GM12878 (cell line): ENCODE results near the gene ZNF22. TPM values are rescaled to one million over a fixed set of nuclear protein-coding genes. Genes with fewer than 3 reads are reported as not detected.

Experiments
- ATAC-seq: fragments of 200-7000 bp; cut with Tn5 transposase; 3 replicates; pipeline ENCODE4 v1.9.1; 2020; ENCODE audit warnings: mild to moderate bottlenecking, moderate library complexity
- BruUV-seq: library from RNA; stranded (reverse); fragments of 400-500 nt; replicated peaks from 2 replicates; lab custom pipeline; 2021; lab: Mats Ljungman, UMichigan
- CTCF ChIA-PET: fragments of 300-600 bp; sonication (Branson Sonifier 250); formaldehyde crosslinking; extraction: SDS; loops from one replicate; lab custom pipeline; 2021; ENCODE audit warnings: inconsistent platforms; lab: Yijun Ruan, JAX
- POLR2A ChIA-PET: fragments of 350-600 bp; formaldehyde crosslinking; extraction: SDS; loops from one replicate; lab custom pipeline; 2021; ENCODE audit warnings: inconsistent platforms; lab: Charles Lee
- RAD21 ChIA-PET: fragments of 300-600 bp; sonication (Branson Sonifier 250); formaldehyde crosslinking; loops from one replicate; lab custom pipeline; 2023; ENCODE audit warnings: antibody characterized with exemption; ENCODE audit not compliant: unreplicated experiment; lab: Charles Lee
- SMC1A ChIA-PET: fragments of 300-600 bp; sonication (Branson Sonifier 250); formaldehyde crosslinking; loops from one replicate; lab custom pipeline; 2023; ENCODE audit not compliant: unreplicated experiment, uncharacterized antibody; lab: Charles Lee
- DNase-seq: peaks from one replicate; pipeline ENCODE4 v3.0.0-alpha.2; 2011; ENCODE audit warnings: low read depth, low spot score
- FAIRE-seq: peaks from 3 replicates; lab custom pipeline; 2011; peaks lifted over from hg19 to GRCh38; lab: Jason Lieb, UNC
- H2AFZ ChIP-seq: 2 replicates; pipeline ENCODE4 v1.6.0; 2011; ENCODE audit warnings: low read depth, low read length, control low read depth; ENCODE audit not compliant: control insufficient read depth
- H3K27ac ChIP-seq: 2 replicates; pipeline ENCODE4 v1.5.1; 2011; ENCODE audit warnings: control low read depth; ENCODE audit not compliant: control insufficient read depth, insufficient read depth
- H3K27me3 ChIP-seq, 2 experiments: replicated peaks in 1 of 2; 2 replicates each; pipeline versions ENCODE4 v1.6.0 to v1.6.1; 2011; ENCODE audit warnings: low read length in 1 of 2; ENCODE audit not compliant: control insufficient read depth in 2 of 2, insufficient read depth in 2 of 2
- H3K36me3 ChIP-seq, 2 experiments: 2 replicates each; pipeline ENCODE4 v1.5.1; 2011; ENCODE audit warnings: low read length in 1 of 2; ENCODE audit not compliant: control insufficient read depth in 2 of 2, insufficient read depth in 2 of 2
- H3K4me1 ChIP-seq: 2 replicates; pipeline ENCODE4 v1.6.1; 2011; ENCODE audit warnings: mild to moderate bottlenecking, low read length, moderate library complexity, mixed read lengths; ENCODE audit not compliant: control insufficient read depth, insufficient read depth
- H3K4me2 ChIP-seq: 2 replicates; pipeline ENCODE4 v1.6.0; 2011; ENCODE audit warnings: control low read depth; ENCODE audit not compliant: control insufficient read depth, insufficient read depth
- H3K4me3 ChIP-seq: fragments of 200-600 bp; sonication (generic); 2 replicates; pipeline ENCODE4 v1.5.1; 2016
- H3K79me2 ChIP-seq: 2 replicates; pipeline ENCODE4 v1.6.0; 2011; ENCODE audit warnings: low read length; ENCODE audit not compliant: control insufficient read depth, insufficient read depth
- H3K9ac ChIP-seq: 2 replicates; pipeline ENCODE4 v1.8.0; 2011; ENCODE audit warnings: low read length, control low read depth, mixed read lengths; ENCODE audit not compliant: control insufficient read depth, insufficient read depth
- H3K9me3 ChIP-seq: replicated peaks from 3 replicates; pipeline ENCODE4 v1.5.1; 2011; ENCODE audit warnings: mild to moderate bottlenecking, low read length; ENCODE audit not compliant: control insufficient read depth, insufficient read depth
- H4K20me1 ChIP-seq: 2 replicates; pipeline ENCODE4 v1.6.0; 2011; ENCODE audit not compliant: control insufficient read depth, insufficient read depth
- BCL3 ChIP-seq: IDR thresholded peaks from 2 replicates; pipeline ENCODE4 v1.6.1; 2011; ENCODE audit warnings: borderline replicate concordance, low read depth, mild to moderate bottlenecking, moderate library complexity, low read length; ENCODE audit not compliant: insufficient read depth, poor library complexity, severe bottlenecking
- BMI1 ChIP-seq: fragments of 450-650 bp; IDR thresholded peaks from 2 replicates; pipeline ENCODE4 v1.6.1; 2016; ENCODE audit warnings: mild to moderate bottlenecking, moderate library complexity, borderline replicate concordance
- CEBPZ ChIP-seq: fragments of 150-350 bp; IDR thresholded peaks from 2 replicates; pipeline ENCODE4 v1.6.1; 2016; ENCODE audit warnings: low read depth, low read length
- EZH2 ChIP-seq: IDR thresholded peaks from 2 replicates; pipeline ENCODE4 v1.6.1; 2012; ENCODE audit warnings: low read depth, mild to moderate bottlenecking, control low read depth, inconsistent platforms, low read length, borderline replicate concordance; ENCODE audit not compliant: control insufficient read depth
- FOS ChIP-seq: IDR thresholded peaks from 3 replicates; pipeline ENCODE4 v1.6.1; 2011; ENCODE audit warnings: borderline replicate concordance; ENCODE audit not compliant: insufficient read length; ENCODE audit errors: extremely low read depth
- HCFC1 ChIP-seq: fragments of 150-350 bp; IDR thresholded peaks from 2 replicates; pipeline ENCODE4 v1.6.1; 2014; ENCODE audit warnings: low read length
- KAT2A ChIP-seq: conservative IDR thresholded peaks from 2 replicates; pipeline ENCODE4 v1.6.1; 2011; ENCODE audit warnings: low read depth, low read length; ENCODE audit not compliant: control insufficient read depth
- KLF5 ChIP-seq: fragments of 450-650 bp; IDR thresholded peaks from 2 replicates; pipeline ENCODE4 v1.6.1; 2014; ENCODE audit warnings: mild to moderate bottlenecking; ENCODE audit not compliant: partially characterized antibody
- NFYA ChIP-seq: IDR thresholded peaks from 2 replicates; pipeline ENCODE4 v1.6.1; 2011; ENCODE audit warnings: low read depth, mild to moderate bottlenecking, low read length, improper control_type of control experiment, borderline replicate concordance
- POLR2AphosphoS2 ChIP-seq: IDR thresholded peaks from 2 replicates; pipeline ENCODE4 v1.6.1; 2011; ENCODE audit warnings: low read depth, mild to moderate bottlenecking, low read length, improper control_type of control experiment, moderate library complexity
- SREBF2 ChIP-seq: IDR thresholded peaks from 2 replicates; pipeline ENCODE4 v1.6.1; 2012; ENCODE audit warnings: mild to moderate bottlenecking, low read length
- TCF3 ChIP-seq: IDR thresholded peaks from 2 replicates; pipeline ENCODE4 v1.6.1; 2012; ENCODE audit warnings: low read depth, mild to moderate bottlenecking, low read length, borderline replicate concordance; ENCODE audit not compliant: insufficient read depth
- ZBTB33 ChIP-seq: fragments of 450-650 bp; IDR thresholded peaks from 2 replicates; pipeline ENCODE4 v1.6.1; 2017; ENCODE audit warnings: mild to moderate bottlenecking
- ZNF384 ChIP-seq: IDR thresholded peaks from 2 replicates; pipeline ENCODE4 v1.6.1; 2012; ENCODE audit warnings: low read depth, mild to moderate bottlenecking, low read length, improper control_type of control experiment, borderline replicate concordance
- in situ Hi-C: fragments of 300-500 bp; cut with MboI; formaldehyde crosslinking; loops from 9 replicates; pipeline ENCODE4 v1.14.3; 2018; ENCODE audit warnings: mixed read lengths
- intact Hi-C: fragments of 100-400 bp; cut with micrococcal nuclease; formaldehyde crosslinking; loops from one replicate; pipeline ENCODE4 v1.14.2; 2022; ENCODE audit not compliant: unreplicated experiment
- polyA plus RNA-seq, 11 experiments: library from polyadenylated mRNA; depleted of rRNA in 4 of 11; unstranded in 6 of 11; stranded (reverse) in 5 of 11; fragments of >200 nt; fragmentation: Nextera tagmentation in 4 of 11; fragmentation: Illumina TruSeq in 1 of 11; extraction: Ambion mirVana in 4 of 11; extraction: Trizol in 1 of 11; gene quantifications; 1 replicate in 1 of 11; 2 replicates in 10 of 11; pipeline versions ENCODE4 v1.2.1 to v1.2.3, GENCODE V29; 2011 to 2016; ENCODE audit warnings: inconsistent platforms in 2 of 11, missing spikeins in 2 of 11, low read depth in 1 of 11
- total RNA-seq, 4 experiments: library from RNA; depleted of rRNA in 3 of 4; stranded (reverse); fragments of >200 nt in 3 of 4; fragmentation: Illumina TruSeq in 1 of 4; extraction: Trizol in 1 of 4; gene quantifications; 2 replicates each; pipeline versions ENCODE4 v1.2.1 to v1.2.3, GENCODE V29; 2013 to 2021

The ZNF22 gene
- total and polyA plus RNA-seq, 10 of the 15 experiments (the other 5 are each of a cell fraction or from before 2014, with no cell fraction given): 31.1 to 74.4 (median 43.8) TPM

- ATAC-seq: no peak
- BruUV-seq: no TSS peak
- intact Hi-C loops: no loop called here
- no peaks in the 10 kb centered on the region for H3K27me3 ChIP-seq
- H4K20me1 ChIP-seq: no peaks in the 10 kb centered on the region
- FAIRE-seq: no peak
- ChIA-PET POLR2A (no interaction called here), SMC1A (no interaction called here), CTCF (no interaction called here), RAD21 (no interaction called here)
- no peaks in the 10 kb centered on the region for H3K36me3 ChIP-seq
- in situ Hi-C loops: no loop called here
- no peak for DNase-seq
- no peak overlapping the region for H3K27ac ChIP-seq
- H2AFZ ChIP-seq: no peak overlapping the region
- H3K4me1 ChIP-seq: no peaks in the 10 kb centered on the region
- H3K4me2 ChIP-seq: no peak overlapping the region
- H3K9me3 ChIP-seq: no peaks in the 10 kb centered on the region
- no peak overlapping the region for H3K4me3 ChIP-seq
- H3K79me2 ChIP-seq: no peaks in the 10 kb centered on the region
- no peak overlapping the region for H3K9ac ChIP-seq
- TF ChIP-seq HCFC1 (no peak), BMI1 (no peak), TCF3 (no peak), POLR2AphosphoS2 (no peak), EZH2 (no peak), KAT2A (no peak), CEBPZ (no peak), ZBTB33 (no peak), KLF5 (no peak), FOS (no peak), SREBF2 (no peak), ZNF384 (no peak), BCL3 (no peak), NFYA (no peak)
Observed at GRCh38 chr10:45034301-45034700, 33.6 kb downstream of the ZNF22 start.
